GM23338 (cell line): ENCODE results near the gene SSH2. TPM values are rescaled to one million over a fixed set of nuclear protein-coding genes. Genes with fewer than 3 reads are reported as not detected.

Experiments used
- ATAC-seq: fragments of 200-7000 bp; cut with Tn5 transposase; 3 replicates; pipeline ENCODE4 v1.9.1; 2020
- DNase-seq: peaks from one replicate; pipeline ENCODE4 v3.0.0-alpha.2; 2015; ENCODE audit warnings: low spot score
- H2AFZ ChIP-seq: fragments of 200-600 bp; sonication (generic); 2 replicates; pipeline ENCODE4 v1.8.0; 2016; ENCODE audit warnings: antibody characterized with exemption, mild to moderate bottlenecking, moderate library complexity
- H3F3A ChIP-seq: fragments of 200-600 bp; sonication (generic); replicated peaks from 2 replicates; pipeline ENCODE4 v1.8.0; 2017; ENCODE audit warnings: antibody characterized with exemption, mixed run types, low read depth
- H3K27ac ChIP-seq: fragments of 200-600 bp; sonication (generic); 2 replicates; pipeline ENCODE4 v1.6.1; 2016; ENCODE audit warnings: low read depth
- H3K27me3 ChIP-seq: fragments of 200-600 bp; sonication (generic); 2 replicates; pipeline ENCODE4 v1.8.0; 2016; ENCODE audit warnings: mild to moderate bottlenecking, mixed run types, moderate library complexity; ENCODE audit not compliant: insufficient read depth
- H3K36me3 ChIP-seq: fragments of 200-600 bp; sonication (generic); 2 replicates; pipeline ENCODE4 v1.8.0; 2016; ENCODE audit warnings: mild to moderate bottlenecking; ENCODE audit not compliant: insufficient read depth
- H3K4me1 ChIP-seq: fragments of 200-600 bp; sonication (generic); 2 replicates; pipeline ENCODE4 v1.8.0; 2016; ENCODE audit warnings: mild to moderate bottlenecking, moderate library complexity; ENCODE audit not compliant: insufficient read depth
- H3K4me2 ChIP-seq: fragments of 200-600 bp; sonication (generic); 2 replicates; pipeline ENCODE4 v1.7.1; 2017; ENCODE audit warnings: mixed run types
- H3K4me3 ChIP-seq: fragments of 200-600 bp; sonication (generic); 2 replicates; pipeline ENCODE4 v1.6.1; 2016; ENCODE audit warnings: mixed run types
- H3K79me2 ChIP-seq: fragments of 200-600 bp; sonication (generic); replicated peaks from 2 replicates; pipeline ENCODE4 v1.8.0; 2017; ENCODE audit warnings: mild to moderate bottlenecking; ENCODE audit not compliant: insufficient read depth
- H3K9me2 ChIP-seq: fragments of 200-600 bp; sonication (generic); 2 replicates; pipeline ENCODE4 v1.8.0; 2017; ENCODE audit not compliant: insufficient read depth
- H4K20me1 ChIP-seq: fragments of 200-600 bp; sonication (generic); replicated peaks from 2 replicates; pipeline ENCODE4 v1.8.0; 2017; ENCODE audit warnings: mild to moderate bottlenecking; ENCODE audit not compliant: insufficient read depth
- H3K27ac Mint-ChIP-seq: 2 replicates; pipeline ENCODE4 v1.8.0; 2020; ENCODE audit warnings: inconsistent platforms, mild to moderate bottlenecking, moderate library complexity, mixed read lengths
- H3K27me3 Mint-ChIP-seq: 3 replicates; pipeline ENCODE4 v1.8.0; 2022; ENCODE audit warnings: low read depth, mild to moderate bottlenecking, moderate library complexity, mixed read lengths, inconsistent platforms; ENCODE audit not compliant: insufficient read depth, poor library complexity
- H3K36me3 Mint-ChIP-seq: 3 replicates; pipeline ENCODE4 v1.8.0; 2021; ENCODE audit warnings: low read depth, mild to moderate bottlenecking, inconsistent platforms, moderate library complexity, mixed read lengths
- H3K4me1 Mint-ChIP-seq: 3 replicates; pipeline ENCODE4 v1.8.0; 2020; ENCODE audit warnings: mild to moderate bottlenecking, inconsistent platforms, mixed read lengths
- H3K4me3 Mint-ChIP-seq: 3 replicates; pipeline ENCODE4 v1.8.0; 2021; ENCODE audit warnings: moderate library complexity, mild to moderate bottlenecking, inconsistent platforms, mixed read lengths
- H3K9me3 Mint-ChIP-seq: 3 replicates; pipeline ENCODE4 v1.8.0; 2020; ENCODE audit warnings: moderate library complexity, mild to moderate bottlenecking, inconsistent platforms, mixed read lengths
- CTCF ChIP-seq, 2 experiments: fragments of 200-600 bp in 1 of 2; sonication (generic) in 1 of 2; conservative IDR thresholded peaks; 2 replicates each; pipeline versions ENCODE4 v1.5.1 to v1.6.1; 2016 to 2017; ENCODE audit warnings: antibody characterized with exemption in 2 of 2, low read depth in 2 of 2, mild to moderate bottlenecking in 2 of 2, moderate library complexity in 1 of 2
- EZH2 ChIP-seq: fragments of 200-600 bp; sonication (generic); IDR thresholded peaks from one replicate; pipeline ENCODE4 v1.8.0; 2017; ENCODE audit warnings: antibody characterized with exemption, mild to moderate bottlenecking, low read depth; ENCODE audit not compliant: unreplicated experiment
- NANOG ChIP-seq: IDR thresholded peaks from 2 replicates; pipeline ENCODE4 v1.6.1; 2016; ENCODE audit warnings: antibody characterized with exemption, borderline replicate concordance
- POLR2AphosphoS5 ChIP-seq: IDR thresholded peaks from 2 replicates; pipeline ENCODE4 v1.6.1; 2016; ENCODE audit warnings: antibody characterized with exemption, low read depth
- REST ChIP-seq: IDR thresholded peaks from one replicate; pipeline ENCODE4 v1.6.1; 2018; ENCODE audit warnings: antibody characterized with exemption; ENCODE audit not compliant: unreplicated experiment
- ZNF331 ChIP-seq: fragments of 250-450 bp; sonication (Bioruptor Pico); IDR thresholded peaks from 2 replicates; pipeline ENCODE4 v1.5.0; 2020; ENCODE audit warnings: low read depth, mild to moderate bottlenecking, moderate library complexity
- polyA plus RNA-seq: library from polyadenylated mRNA; unstranded; fragments of >200 nt; fragmentation: Nextera tagmentation; extraction: Ambion mirVana; gene quantifications from 2 replicates; pipeline ENCODE4 v1.2.1, GENCODE V29; 2016
- total RNA-seq: library from RNA; depleted of rRNA; stranded (reverse); fragments of >200 nt; shearing (Covaris generic); gene quantifications from 2 replicates; pipeline ENCODE4 v1.2.3, GENCODE V29; 2014

SSH2 gene
- total and polyA plus RNA-seq, 2 experiments from 2014 or later, result 9.9 to 12.1 TPM

GRCh38 chr17:29707212-29707571 is 222.8 kb downstream of the SSH2 start (continued):
- TF ChIP-seq CTCF (conservative IDR thresholded peaks at IDR 0.05; ENCODE audit: low read depth in 2 of 2), result no peak
- no peak for TF ChIP-seq POLR2AphosphoS5
- no peak for TF ChIP-seq NANOG
- TF ChIP-seq ZNF331 (CRISPR knock-in tag), result no peak

- H3K27ac Mint-ChIP-seq, result no peak overlapping the region; the same call in 1 of the 2 replicates
These were observed 224.0 kb downstream of the SSH2 start for GRCh38 chr17:29706045-29706431.

More at GRCh38 chr17:29706045-29706431, 224.0 kb downstream of the SSH2 start:
- Mint-ChIP-seq H3K36me3 (no peaks in the 10 kb centered on the region), H3K9me3 (no peaks in the 10 kb centered on the region), H3K4me3 (no peak overlapping the region), H3K4me1 (no peaks in the 10 kb centered on the region; the same call in 2 of the 3 replicates), H3K27me3 (peaks cover 2% of the 10 kb centered on the region)
- Histone ChIP-seq H3K27me3 (no peaks in the 10 kb centered on the region), H3K79me2 (no peaks in the 10 kb centered on the region), H3F3A (no peaks in the 10 kb centered on the region), H3K4me3 (no peak overlapping the region), H3K9me2 (no peaks in the 10 kb centered on the region), H3K36me3 (no peaks in the 10 kb centered on the region), H4K20me1 (no peaks in the 10 kb centered on the region), H3K4me2 (no peak overlapping the region), H3K4me1 (peaks cover 7% of the 10 kb centered on the region; the same call in 1 of the 2 replicates), H3K27ac (no peak overlapping the region), H2AFZ (no peak overlapping the region)
- ATAC-seq (no peak), DNase-seq (no peak)
- TF ChIP-seq POLR2AphosphoS5 (no peak), REST (no peak), EZH2 (no peak)
